ENCODE results near the gene KIF17.

- TF ChIP-seq EZH2 (IDR thresholded peaks at IDR 0.05) (no peak), CTCF (IDR thresholded peaks at IDR 0.05) (no peak), EZH2phosphoT487 (IDR thresholded peaks at IDR 0.05) (no peak)
Measured at GRCh38 chr1:20680269-20680668, 37.5 kb downstream of the KIF17 start.

Data from neural progenitor cell (in vitro differentiated cells).